Naive B cell (primary cell): ENCODE measurements around the gene NCAN. TPM values are rescaled to one million over a fixed set of nuclear protein-coding genes. Genes with fewer than 3 reads are reported as not detected.
A peak's percentile ranks its signal among the peaks of the same experiment; 100 is the strongest.

Experiments
- ATAC-seq, 2 donors: fragments of 150-1000 bp; cut with Tn5 transposase; 2 replicates each; pipeline ENCODE4 v1.10.0; 2021; ENCODE audit warnings: low read depth in 2 of 2, mild to moderate bottlenecking in 2 of 2, moderate library complexity in 2 of 2
- DNase-seq: peaks from one replicate; pipeline ENCODE4 v3.0.0; 2022
- H3K27ac Mint-ChIP-seq, 6 donors: one replicate each; pipeline ENCODE4 v1.8.0; 2020 to 2022; ENCODE audit warnings: mild to moderate bottlenecking in 6 of 6, mixed read lengths in 6 of 6, moderate library complexity in 5 of 6, inconsistent platforms in 2 of 6
- H3K27me3 Mint-ChIP-seq, 3 donors: one replicate each; pipeline ENCODE4 v1.8.0; 2021 to 2022; ENCODE audit warnings: mixed read lengths in 3 of 3, mild to moderate bottlenecking in 1 of 3
- H3K36me3 Mint-ChIP-seq, 2 donors: one replicate each; pipeline ENCODE4 v1.8.0; 2020 to 2022; ENCODE audit warnings: mixed read lengths in 2 of 2, inconsistent platforms in 1 of 2, mild to moderate bottlenecking in 1 of 2
- H3K4me1 Mint-ChIP-seq, 3 donors: one replicate each; pipeline ENCODE4 v1.8.0; 2020 to 2022; ENCODE audit warnings: mixed read lengths in 3 of 3, inconsistent platforms in 1 of 3, mild to moderate bottlenecking in 1 of 3, moderate library complexity in 1 of 3
- H3K4me3 Mint-ChIP-seq, 8 donors: one replicate each; pipeline ENCODE4 v1.8.0; 2020 to 2022; ENCODE audit warnings: mild to moderate bottlenecking in 8 of 8, mixed read lengths in 8 of 8, moderate library complexity in 8 of 8, inconsistent platforms in 2 of 8
- H3K9me3 Mint-ChIP-seq, 7 donors: one replicate each; pipeline ENCODE4 v1.8.0; 2020 to 2022; ENCODE audit warnings: mixed read lengths in 7 of 7, mild to moderate bottlenecking in 5 of 7, inconsistent platforms in 2 of 7, moderate library complexity in 1 of 7
- polyA plus RNA-seq, 6 donors: library from polyadenylated mRNA; unstranded; fragments of 300-500 nt; fragmentation: Illumina TruSeq; gene quantifications; one replicate each; pipeline ENCODE4 v1.2.3, GENCODE V29; 2021; ENCODE audit warnings: low read depth in 6 of 6

The NCAN gene
- polyA plus RNA-seq, 6 donors from 2014 or later: not detected

DNA sequence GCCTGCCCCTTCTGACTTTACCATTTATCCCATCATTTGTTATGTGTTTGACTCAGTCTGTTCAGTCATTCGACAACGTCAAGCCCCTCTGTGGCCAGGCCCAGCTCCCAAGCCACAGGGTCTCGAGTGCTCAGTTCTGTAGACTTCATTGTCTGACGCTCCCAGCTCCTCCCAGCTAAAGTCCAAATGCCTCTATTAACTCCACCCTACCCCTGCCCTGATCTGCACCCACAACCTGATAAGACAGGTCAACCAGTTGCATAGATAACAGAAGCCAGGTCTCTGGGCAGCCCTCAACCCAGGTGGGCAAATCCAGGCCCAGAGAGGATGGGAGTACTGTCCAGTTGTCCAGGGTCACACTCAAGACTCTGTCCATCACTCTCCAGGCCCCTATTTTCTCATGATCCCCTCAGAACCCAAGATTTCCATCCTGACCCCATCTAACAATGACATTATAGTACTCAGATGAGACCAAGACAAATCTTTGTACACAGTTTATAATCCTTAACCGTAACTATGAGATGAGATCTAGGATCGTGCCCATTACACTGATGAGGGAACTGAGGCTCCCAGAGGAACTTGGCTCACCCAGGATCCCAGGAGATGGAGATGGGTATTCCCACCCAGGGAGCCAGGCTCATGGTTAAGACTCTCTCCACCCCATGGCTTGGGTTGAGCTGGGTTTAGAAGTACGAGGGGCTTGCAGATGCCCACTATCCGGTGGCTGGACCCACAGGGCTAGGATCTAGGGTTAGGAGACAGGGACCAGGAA is 60.3 kb downstream of the NCAN start:
- Mint-ChIP-seq H3K4me3 (peak overlapping the region in 2 of 8 donors; percentile 11 to 20), H3K36me3 (peaks cover 4 to 9% of the 10 kb centered on the region in 2 donors), H3K27me3 (peaks cover 7 to 35% (median 30%) of the 10 kb centered on the region in 3 donors), H3K9me3 (peaks cover 0 to 2% (median 0%) of the 10 kb centered on the region in 7 donors), H3K27ac (peak overlapping the region in 3 of 6 donors; percentile 64 to 86 (median 69)), H3K4me1 (peaks cover 8 to 15% (median 11%) of the 10 kb centered on the region in 3 donors)
- DNase-seq: no peak
- ATAC-seq: no peak

GRCh38 chr19:19274146-19274545 is 62.4 kb downstream of the NCAN start:
- H3K27me3 Mint-ChIP-seq: peaks cover 7 to 31% (median 30%) of the 10 kb centered on the region in 3 donors
- no peak for DNase-seq
- H3K4me3 Mint-ChIP-seq: no peak overlapping the region
- peaks cover 8 to 15% (median 11%) of the 10 kb centered on the region in 3 donors for H3K4me1 Mint-ChIP-seq
- H3K27ac Mint-ChIP-seq: peak overlapping the region in 1 of 6 donors; percentile 33
- H3K36me3 Mint-ChIP-seq: peaks cover 12 to 16% of the 10 kb centered on the region in 2 donors
- no peak for ATAC-seq
- H3K9me3 Mint-ChIP-seq: no peaks in the 10 kb centered on the region

GRCh38 chr19:19274716-19275565 is 63.2 kb downstream of the NCAN start:
- peaks cover 7 to 31% (median 30%) of the 10 kb centered on the region in 3 donors for H3K27me3 Mint-ChIP-seq
- H3K9me3 Mint-ChIP-seq: no peaks in the 10 kb centered on the region
- H3K27ac Mint-ChIP-seq: peak overlapping the region in 1 of 6 donors; percentile 84
- peaks cover 8 to 15% (median 11%) of the 10 kb centered on the region in 3 donors for H3K4me1 Mint-ChIP-seq
- DNase-seq (no peak), ATAC-seq (no peak)
- peaks cover 12 to 16% of the 10 kb centered on the region in 2 donors for H3K36me3 Mint-ChIP-seq
- H3K4me3 Mint-ChIP-seq: no peak overlapping the region

DNA sequence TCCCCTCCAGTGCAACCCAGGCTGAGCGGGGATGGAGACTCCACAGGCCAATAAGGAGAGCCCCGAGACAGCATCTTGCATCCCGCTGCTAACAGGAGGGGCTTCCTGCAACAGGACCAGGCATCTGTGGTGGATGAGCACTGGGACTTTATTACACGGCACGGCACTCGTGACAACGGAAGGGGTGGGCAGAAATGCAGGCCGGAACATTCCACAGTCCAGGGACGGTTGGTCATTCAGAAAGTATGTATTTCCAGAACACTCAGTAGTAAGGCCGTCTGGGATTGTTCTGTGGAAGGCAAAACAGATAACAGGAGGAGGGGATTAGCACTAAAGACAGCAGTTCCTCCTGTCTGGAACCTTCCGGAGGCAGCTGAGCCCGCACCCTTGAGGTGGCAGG is 64.6 kb downstream of the NCAN start:
- Mint-ChIP-seq H3K4me3 (peak overlapping the region in 1 of 8 donors; percentile 20), H3K4me1 (peaks cover 8 to 15% (median 11%) of the 10 kb centered on the region in 3 donors), H3K27me3 (peaks cover 7 to 30% (median 27%) of the 10 kb centered on the region in 3 donors), H3K27ac (peak overlapping the region in 1 of 6 donors; percentile 86), H3K9me3 (no peaks in the 10 kb centered on the region), H3K36me3 (peaks cover 15 to 22% of the 10 kb centered on the region in 2 donors)
- DNase-seq: no peak
- no peak for ATAC-seq

GRCh38 chr19:19276851-19277250 is 65.1 kb downstream of the NCAN start:
- Mint-ChIP-seq H3K36me3 (peaks cover 15 to 22% of the 10 kb centered on the region in 2 donors), H3K27me3 (peaks cover 7 to 25% (median 23%) of the 10 kb centered on the region in 3 donors), H3K4me3 (peak overlapping the region in 1 of 8 donors; percentile 20), H3K9me3 (no peaks in the 10 kb centered on the region), H3K27ac (no peak overlapping the region), H3K4me1 (peaks cover 8 to 15% (median 11%) of the 10 kb centered on the region in 3 donors)
- no peak for ATAC-seq
- no peak for DNase-seq

DNA sequence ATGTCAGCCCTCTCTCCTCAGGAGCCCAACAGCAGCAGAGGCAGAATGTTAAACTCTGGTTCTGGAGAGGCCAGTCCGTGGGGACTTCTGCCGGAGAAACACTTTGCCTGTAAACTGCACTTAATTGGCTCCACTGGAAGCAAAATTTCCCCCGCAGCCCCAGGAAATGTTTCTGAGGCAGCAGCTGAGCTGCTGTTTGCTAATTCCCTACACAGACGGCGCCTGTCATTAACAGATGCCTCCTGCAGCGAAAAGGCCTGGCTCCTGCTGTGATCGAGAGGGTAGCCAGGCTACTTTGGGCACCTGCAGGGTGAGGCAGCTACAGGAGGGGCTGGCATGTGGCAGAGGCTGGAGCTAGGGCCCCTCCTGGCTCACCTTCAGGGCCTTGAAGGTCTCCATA is 66.6 kb downstream of the NCAN start:
- DNase-seq (no peak), ATAC-seq (no peak)
- Mint-ChIP-seq H3K4me3 (no peak overlapping the region), H3K4me1 (peaks cover 7 to 11% (median 9%) of the 10 kb centered on the region in 3 donors), H3K36me3 (peaks cover 15 to 22% of the 10 kb centered on the region in 2 donors), H3K27ac (no peak overlapping the region), H3K27me3 (peaks cover 0 to 15% (median 12%) of the 10 kb centered on the region in 3 donors), H3K9me3 (no peaks in the 10 kb centered on the region)

DNA sequence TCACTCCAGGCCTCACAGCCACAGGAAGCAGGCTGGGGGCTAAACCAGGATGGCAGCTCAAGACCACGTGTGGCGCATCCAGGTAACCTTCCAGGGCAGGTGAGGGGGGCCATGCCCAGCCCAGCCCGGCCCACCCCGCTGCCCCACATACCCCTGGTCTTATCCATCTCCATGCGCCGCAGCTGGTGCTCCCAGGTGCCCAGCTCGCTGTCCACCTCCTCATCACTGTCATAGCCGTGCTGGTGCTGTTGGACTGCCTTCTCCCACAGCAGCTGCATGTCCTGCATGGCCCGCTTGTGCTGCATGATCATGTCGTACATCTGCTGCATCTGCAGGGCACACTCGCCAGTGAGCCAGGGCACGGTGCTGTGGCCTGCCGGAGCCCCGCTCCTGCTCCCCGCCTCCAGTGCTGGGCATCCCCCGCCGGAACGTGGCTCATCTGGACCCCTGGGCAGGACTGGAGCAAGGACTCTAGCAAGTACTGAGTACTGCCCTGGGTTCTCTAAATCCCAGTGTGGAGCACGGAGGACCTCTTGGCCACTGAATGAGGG is 67.4 kb downstream of the NCAN start:
- Mint-ChIP-seq H3K36me3 (peaks cover 18 to 20% of the 10 kb centered on the region in 2 donors), H3K4me1 (peaks cover 0 to 2% (median 1%) of the 10 kb centered on the region in 3 donors), H3K9me3 (no peaks in the 10 kb centered on the region), H3K27me3 (peaks cover 0 to 7% (median 3%) of the 10 kb centered on the region in 3 donors), H3K27ac (no peak overlapping the region), H3K4me3 (peak overlapping the region in 2 of 8 donors; percentile 25 to 76)
- DNase-seq (no peak), ATAC-seq (no peak)

DNA sequence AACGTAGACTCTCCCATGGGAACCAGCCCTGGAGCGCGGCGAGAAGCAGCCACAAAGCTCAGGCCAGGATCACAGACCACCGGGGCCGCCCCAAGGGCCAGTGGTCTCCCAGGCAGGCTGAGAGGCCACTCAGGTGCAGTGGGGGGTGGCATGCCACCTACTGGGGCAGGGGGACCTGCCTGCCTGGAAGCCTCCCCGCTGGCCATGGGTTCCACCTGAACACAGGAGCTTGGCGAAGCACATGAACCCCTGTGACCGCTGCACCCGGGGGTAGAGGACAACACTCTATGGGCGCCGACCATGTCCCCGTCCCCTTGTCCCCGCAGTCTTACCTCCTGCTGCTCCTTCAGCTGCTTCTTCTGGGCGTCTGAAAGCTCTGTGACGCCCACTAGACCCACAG is 68.1 kb downstream of the NCAN start:
- no peak overlapping the region for H3K4me3 Mint-ChIP-seq
- DNase-seq (no peak), ATAC-seq (no peak)
- peaks cover 23 to 26% of the 10 kb centered on the region in 2 donors for H3K36me3 Mint-ChIP-seq
- no peaks in the 10 kb centered on the region for H3K27me3 Mint-ChIP-seq
- H3K9me3 Mint-ChIP-seq: peaks cover 0 to 2% (median 0%) of the 10 kb centered on the region in 7 donors
- no peaks in the 10 kb centered on the region for H3K4me1 Mint-ChIP-seq
- peak overlapping the region in 1 of 6 donors; percentile 57 for H3K27ac Mint-ChIP-seq

- Mint-ChIP-seq H3K27ac (no peak overlapping the region), H3K4me3 (no peak overlapping the region), H3K36me3 (peaks cover 24 to 26% of the 10 kb centered on the region in 2 donors), H3K27me3 (no peaks in the 10 kb centered on the region), H3K4me1 (no peaks in the 10 kb centered on the region), H3K9me3 (peaks cover 0 to 2% (median 0%) of the 10 kb centered on the region in 7 donors)
- ATAC-seq: no peak
- DNase-seq: no peak
Observed at GRCh38 chr19:19280561-19280960, 68.8 kb downstream of the NCAN start.

DNA sequence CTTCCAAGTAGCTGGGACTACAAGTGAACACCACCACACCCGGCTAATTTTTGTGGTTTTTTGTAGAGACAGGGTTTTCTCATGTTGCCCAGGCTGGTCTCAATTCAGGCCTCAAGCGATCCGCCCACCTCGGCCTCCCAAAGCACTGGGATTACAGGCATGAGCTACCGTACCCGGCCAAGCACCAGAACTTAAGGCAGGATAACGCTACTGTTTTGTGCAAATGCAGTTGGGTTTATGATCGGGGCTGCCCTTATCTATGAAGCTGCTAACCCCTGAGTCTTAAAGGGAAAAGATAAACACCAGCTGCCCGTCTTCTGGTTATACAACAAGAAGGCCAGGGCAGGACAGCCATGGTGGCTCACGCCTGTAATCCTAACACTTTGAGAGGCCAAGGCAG is 73.9 kb downstream of the NCAN start:
- ATAC-seq: no peak
- H3K9me3 Mint-ChIP-seq: peaks cover 0 to 2% (median 0%) of the 10 kb centered on the region in 7 donors
- H3K4me3 Mint-ChIP-seq: no peak overlapping the region
- H3K27me3 Mint-ChIP-seq: no peaks in the 10 kb centered on the region
- H3K4me1 Mint-ChIP-seq: no peaks in the 10 kb centered on the region
- DNase-seq: no peak
- H3K36me3 Mint-ChIP-seq: peaks cover 19 to 23% of the 10 kb centered on the region in 2 donors
- H3K27ac Mint-ChIP-seq: no peak overlapping the region

DNA sequence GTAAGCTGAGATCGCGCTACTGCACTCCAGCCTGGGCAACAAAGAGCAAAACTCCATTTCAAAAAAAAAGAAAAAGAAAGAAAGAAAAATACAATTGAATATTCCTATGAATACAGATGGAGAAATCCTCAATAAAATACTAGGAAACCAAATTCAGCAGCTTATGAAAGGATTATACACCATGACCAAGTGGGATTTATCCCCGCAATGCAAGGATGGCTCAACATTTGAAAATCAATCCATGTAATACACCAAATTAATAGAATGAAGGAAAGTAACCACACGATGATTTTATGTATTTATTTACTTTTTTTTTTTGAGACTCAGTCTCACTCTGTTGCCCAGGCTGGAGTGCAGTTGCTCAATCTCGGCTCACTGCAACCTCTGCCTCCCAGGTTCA is 80.8 kb downstream of the NCAN start:
- no peaks in the 10 kb centered on the region for H3K27me3 Mint-ChIP-seq
- ATAC-seq (no peak), DNase-seq (no peak)
- no peak overlapping the region for H3K27ac Mint-ChIP-seq
- H3K4me3 Mint-ChIP-seq: no peak overlapping the region
- H3K9me3 Mint-ChIP-seq: peaks cover 0 to 6% (median 2%) of the 10 kb centered on the region in 7 donors
- no peaks in the 10 kb centered on the region for H3K4me1 Mint-ChIP-seq
- peaks cover 28 to 32% of the 10 kb centered on the region in 2 donors for H3K36me3 Mint-ChIP-seq

GRCh38 chr19:19294914-19295313 is 83.2 kb downstream of the NCAN start:
- Mint-ChIP-seq H3K36me3 (peaks cover 24 to 27% of the 10 kb centered on the region in 2 donors), H3K4me3 (no peak overlapping the region), H3K27ac (peak overlapping the region in 1 of 6 donors; percentile 43), H3K9me3 (peaks cover 0 to 6% (median 2%) of the 10 kb centered on the region in 7 donors), H3K4me1 (no peaks in the 10 kb centered on the region), H3K27me3 (no peaks in the 10 kb centered on the region)
- DNase-seq (no peak), ATAC-seq (no peak)
